Diencephalon (tissue), 1 donor: ENCODE results near the gene TIMM23B. TPM values are rescaled to one million over a fixed set of nuclear protein-coding genes. Genes with fewer than 3 reads are reported as not detected.

Experiments used
- small RNA-seq: library from RNA; depleted of rRNA; stranded (forward); fragments of <200 nt; gene quantifications from one replicate; pipeline ENCODE3, GENCODE V24; 2014
- total RNA-seq: library from RNA; depleted of rRNA; stranded (reverse); fragments of >200 nt; gene quantifications from one replicate; pipeline ENCODE4 v1.2.3, GENCODE V29; 2014

Gene TIMM23B
- 20.8 TPM for total RNA-seq

GRCh38 chr10:49941447-49942338 is at the start of gene TIMM23B, which contains the start of gene PARG:
Gene TIMM23B (plus strand): TSS chr10:49942053. CDS start chr10:49942195, 142 bp downstream.
Gene PARG (minus strand): TSS chr10:49942027. CDS start chr10:49941725, 302 bp downstream.

GRCh38 chr10:49988376-49988775 is 46.5 kb downstream of the TIMM23B start, which contains the start of gene AGAP6:
Gene AGAP6 (plus strand): TSS chr10:49988406. CDS start chr10:49988716, 310 bp downstream.

Small RNA genes within 50 kb of the gene (small RNA-seq; reads per million reads assigned to genes)
- not detected for gene RNA5SP317
- gene SNORA74C-2 = not detected

Other genes with a start within 250 kb of the TIMM23B start
- gene OGDHL, start 179.7 kb upstream of the TIMM23B start, total RNA-seq = 23.1 TPM
- gene PARG, start within 50 bp of the TIMM23B start, total RNA-seq = 95.3 TPM
- gene AGAP6, start 46.4 kb downstream of the TIMM23B start, total RNA-seq = 4.8 TPM
- gene WASHC2A, start 125.9 kb downstream of the TIMM23B start, total RNA-seq = 43.6 TPM